Stimulated activated CD4-positive, alpha-beta T cell treated with anti-CD3 and anti-CD28 coated beads, Interleukin-12 subunit alpha, Interleukin-12 subunit beta, amount 100 ng/mL, for 24 hours (primary cell): ENCODE results near the gene TSR1.

Source experiments
- DNase-seq, 2 experiments: peaks; one replicate each; pipeline ENCODE4 v3.0.0-alpha.2; 2020; ENCODE audit warnings: low read depth in 2 of 2

The TSR1 gene

DNA sequence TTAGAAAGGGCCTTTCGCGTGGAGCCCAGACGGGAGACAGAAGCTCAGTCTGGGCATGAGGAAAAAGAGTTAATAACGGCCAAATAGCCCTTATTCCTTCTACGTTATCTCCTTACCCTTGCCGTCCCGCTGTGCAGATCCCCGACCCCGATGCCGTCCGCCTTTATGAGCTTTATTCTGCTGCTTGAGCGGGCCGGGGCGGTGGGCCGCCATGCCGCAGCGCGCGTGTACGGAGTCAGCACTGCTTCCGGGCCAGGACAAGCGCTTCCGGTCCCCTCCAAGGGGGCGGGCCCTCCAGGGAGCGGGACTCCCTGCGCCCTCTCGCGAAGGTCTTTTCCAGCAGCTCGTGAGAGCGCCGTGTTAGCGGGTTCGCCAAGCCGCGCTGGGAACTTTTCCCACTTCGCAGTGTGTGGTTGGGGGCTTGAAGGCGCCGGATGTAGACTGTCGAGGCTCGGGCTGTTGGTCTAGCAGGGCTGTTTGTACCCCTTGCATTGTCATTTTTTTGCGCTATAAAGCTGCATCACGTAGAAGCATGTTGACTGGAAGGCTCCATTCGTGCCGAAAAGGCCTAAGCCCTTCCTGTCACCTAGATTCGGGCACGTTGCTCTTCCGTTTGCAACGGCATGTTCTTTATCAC lies at the start of gene TSR1:
TSR1 (minus strand) TSS at position 243 of the 637 bp plus-strand sequence; CDS start at position 213, 30 bp downstream.
- peak; percentile 76 to 88 for DNase-seq

DNA sequence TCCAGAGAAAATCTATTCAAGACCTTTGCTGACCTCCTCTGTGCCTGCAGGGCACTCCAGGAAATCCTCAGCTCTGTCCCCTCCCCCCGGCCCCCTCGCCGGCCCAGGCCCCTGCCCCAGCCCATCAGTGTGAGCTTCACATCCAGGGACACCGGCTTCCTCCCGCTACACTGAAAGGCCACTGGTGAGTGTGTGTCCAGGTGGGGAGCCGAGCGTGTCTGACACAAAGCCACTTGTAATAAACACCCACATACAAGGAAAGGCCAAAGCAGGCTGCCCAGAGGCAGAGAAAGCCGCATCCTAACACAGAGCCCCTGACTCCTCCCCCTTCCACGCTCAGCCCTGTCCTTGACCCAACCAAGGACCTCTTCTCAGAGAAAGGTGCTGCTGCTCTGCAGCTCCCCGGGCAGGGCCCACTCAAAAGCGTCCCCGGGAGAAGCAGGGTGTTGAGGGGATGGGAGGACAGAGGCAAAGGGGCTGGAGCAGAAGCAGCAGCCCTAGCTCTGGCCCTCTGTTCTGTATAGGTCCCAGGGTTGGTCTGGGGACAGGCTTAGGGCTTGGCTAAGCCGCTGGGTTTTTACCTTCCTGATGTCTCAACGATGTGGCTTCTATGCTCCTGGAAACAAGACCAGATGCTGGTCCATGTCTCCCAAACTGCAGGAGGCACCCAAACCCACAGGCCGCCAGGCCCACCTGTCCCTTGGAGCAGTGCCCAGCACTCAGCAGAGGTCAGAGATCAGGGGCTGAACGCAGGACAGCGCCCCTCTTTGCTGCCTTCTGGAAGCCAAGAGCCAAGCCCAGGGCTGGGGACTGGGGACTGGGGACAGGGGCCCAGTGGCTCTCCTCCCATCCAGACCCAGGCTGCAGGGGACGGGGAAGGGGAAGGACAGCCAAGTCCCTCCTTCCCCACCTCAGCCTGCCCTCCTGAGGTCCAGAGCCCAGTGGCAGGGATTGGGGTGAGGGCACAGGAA lies 49.3 kb upstream of the TSR1 start:
- DNase-seq: no peak

DNA sequence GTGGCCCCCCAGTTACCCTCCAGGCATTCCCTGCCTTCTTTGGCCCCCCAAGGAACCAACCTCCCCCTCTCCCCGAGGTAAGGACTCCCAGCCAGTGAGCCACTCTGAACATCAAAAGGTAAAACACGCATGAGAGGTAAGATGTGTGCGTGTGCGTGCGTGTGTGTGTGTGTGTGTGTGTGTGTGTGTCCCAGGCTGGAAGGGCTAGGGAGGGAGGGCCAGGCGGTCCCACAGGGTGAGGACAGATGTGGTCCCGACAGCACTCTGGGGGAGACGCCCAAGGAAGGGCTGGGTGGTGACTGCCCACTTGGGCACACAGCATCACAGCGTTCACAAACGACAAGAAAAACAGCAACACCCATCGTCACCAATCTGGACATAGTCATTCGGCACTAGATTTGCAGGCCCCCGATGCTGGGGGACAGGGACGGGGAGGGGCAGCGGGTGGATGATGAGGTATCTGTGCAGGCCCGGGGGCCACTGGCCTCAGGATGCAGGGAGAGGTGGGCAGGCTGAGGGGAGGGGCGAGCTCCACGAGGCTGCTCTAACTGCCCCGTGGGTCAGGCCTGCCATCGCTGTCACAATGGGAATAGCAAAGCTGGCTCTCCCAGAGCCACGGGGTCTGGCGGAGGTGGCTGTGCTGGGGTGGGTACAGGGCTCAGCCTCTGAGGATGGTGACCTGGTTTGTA lies 48.3 kb upstream of the TSR1 start:
- no peak for DNase-seq

DNA sequence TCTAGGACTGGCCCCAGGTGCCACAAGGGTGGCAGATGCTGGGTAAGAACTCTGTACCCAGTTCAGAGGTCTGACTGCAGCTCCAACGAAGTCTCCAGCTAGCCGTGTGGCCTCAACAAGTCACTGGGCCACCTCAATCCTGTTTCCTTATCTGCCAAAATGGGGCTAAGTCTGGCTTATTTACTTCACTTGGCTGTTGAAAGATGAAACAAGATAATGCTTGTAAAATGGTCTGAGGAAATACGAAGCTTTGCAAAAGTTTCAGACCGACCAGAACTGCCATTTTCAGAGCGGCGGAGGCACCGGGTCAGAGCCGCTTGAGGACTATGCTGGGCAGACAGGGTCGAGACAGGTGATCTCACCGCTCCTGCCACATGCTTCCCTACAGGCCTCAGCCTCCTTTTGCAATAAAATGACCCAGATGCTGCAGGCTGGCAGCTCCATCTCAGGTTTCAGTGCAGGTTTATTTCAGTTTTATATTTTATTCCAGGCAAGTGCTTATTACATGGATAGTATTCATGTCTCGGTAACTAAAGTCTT lies 47.4 kb upstream of the TSR1 start:
- no peak for DNase-seq

DNA sequence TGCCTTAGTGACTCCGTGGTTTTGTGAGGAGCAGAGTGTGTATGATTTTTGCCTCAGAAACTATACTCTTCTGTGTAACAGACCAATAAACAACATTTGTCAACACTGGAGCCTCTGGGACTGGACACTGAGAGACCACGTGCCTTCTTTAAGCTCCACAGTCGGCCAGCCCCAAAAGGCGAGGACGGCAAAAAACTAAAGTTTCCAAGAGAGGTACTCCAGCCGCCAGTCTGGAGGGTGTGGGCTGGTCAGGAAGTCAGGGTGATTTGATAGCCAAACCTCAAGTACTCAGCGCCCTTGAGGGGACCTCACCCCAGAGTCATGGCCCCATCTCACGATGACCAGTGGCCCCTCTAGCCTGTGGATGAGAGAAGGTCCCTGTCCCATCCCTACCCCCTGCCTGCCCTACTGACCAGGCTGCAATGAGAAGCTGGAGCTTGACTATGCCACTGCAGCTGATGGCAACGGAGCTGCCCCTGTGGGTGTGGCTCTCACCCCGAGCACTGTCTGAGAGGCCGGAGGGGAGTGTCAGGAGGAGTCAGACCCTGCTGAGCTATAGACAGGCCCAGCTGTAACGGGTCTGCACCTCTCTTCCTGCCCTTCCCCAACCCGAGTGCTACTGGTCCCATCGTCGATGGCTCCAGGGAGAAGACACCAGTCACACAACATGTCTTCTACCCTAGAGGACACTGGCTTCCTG lies 44.8 kb upstream of the TSR1 start:
- DNase-seq: no peak

DNA sequence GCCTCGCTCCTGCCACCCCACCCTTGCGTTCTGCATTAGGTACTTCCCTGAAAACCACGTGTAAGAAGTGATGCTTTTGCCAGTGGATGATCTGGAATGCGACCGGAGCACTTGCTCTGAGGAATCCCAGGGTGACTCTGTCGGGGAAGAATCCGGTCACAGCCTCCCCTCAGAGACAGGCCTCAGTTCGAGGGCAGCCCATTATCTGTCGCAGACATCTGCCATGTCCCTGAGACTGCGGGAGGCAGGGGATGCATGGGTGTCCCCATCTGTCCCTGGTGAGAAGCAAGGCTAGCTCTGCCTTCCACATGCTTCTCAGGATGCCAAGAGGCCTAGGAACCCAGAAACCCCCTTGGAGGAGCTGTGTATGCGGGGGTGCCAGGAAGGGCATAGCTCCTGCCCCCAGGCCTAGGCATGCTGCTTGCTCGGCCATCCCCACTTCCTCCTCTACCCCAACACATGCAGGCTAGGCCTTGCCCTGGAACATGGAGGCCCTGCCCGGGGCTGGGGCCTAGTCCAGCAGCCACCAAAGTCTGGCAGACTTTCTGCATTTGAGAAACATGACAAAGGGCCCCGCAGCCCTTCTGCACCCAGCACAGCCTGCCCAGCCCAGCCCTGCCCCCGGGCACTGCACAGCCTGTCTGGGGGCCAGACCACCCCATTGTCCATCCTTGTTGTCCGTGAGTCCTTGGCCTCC lies 44.1 kb upstream of the TSR1 start:
- no peak for DNase-seq

DNA sequence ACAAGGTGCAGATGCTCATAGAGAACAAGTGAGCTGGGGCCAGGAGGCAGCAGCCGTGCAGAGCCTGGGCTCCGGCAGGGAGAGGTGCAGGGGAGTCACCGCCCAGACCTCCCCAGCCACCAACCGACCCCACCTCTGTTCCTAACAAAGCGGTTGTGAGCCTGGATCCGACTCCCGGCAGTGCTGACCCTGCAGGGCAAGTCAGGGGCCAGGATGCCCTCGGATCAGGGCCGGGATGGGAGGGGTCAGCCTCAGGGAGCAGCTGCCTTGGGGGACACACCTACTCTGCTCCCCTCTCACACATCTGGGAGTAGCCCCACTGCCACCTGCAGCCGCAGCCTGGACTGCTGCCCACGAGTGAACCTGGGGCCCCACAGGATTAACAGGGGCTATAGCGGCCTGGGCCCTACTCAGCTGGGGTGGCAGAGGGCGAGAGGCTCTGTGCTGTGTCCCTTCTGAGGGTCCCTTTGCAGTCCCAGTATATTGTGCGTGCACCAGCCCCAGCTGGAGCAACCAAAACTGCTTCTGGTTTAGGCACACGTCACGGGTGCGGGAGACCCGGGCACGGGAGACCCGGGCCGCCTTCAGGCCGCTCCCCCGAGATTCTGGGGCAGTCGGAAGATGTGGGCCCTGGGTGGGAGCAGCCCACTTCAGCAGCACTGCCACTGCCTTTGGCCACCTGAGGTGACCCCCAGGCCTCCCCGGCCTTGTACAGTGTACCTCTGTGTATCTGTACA lies 43.4 kb upstream of the TSR1 start:
- no peak for DNase-seq

DNA sequence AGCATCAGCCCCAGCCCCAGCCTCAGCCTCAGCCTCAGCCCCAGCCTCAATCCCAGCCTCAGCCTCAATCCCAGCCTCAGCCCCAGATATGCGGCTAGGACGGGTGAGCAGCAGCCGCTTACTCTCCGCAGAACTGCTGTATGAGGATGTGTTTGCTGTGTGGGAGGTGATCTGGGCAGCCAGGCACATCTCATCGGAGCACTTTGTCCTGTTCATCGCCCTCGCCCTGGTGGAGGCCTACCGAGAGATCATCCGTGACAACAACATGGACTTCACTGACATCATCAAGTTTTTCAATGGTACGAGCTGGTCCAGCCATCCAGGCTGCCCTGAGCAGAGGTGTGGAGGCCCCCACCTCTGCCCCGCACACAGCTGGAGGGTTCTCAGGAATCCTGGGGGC lies 42.6 kb upstream of the TSR1 start:
- DNase-seq: no peak

DNA sequence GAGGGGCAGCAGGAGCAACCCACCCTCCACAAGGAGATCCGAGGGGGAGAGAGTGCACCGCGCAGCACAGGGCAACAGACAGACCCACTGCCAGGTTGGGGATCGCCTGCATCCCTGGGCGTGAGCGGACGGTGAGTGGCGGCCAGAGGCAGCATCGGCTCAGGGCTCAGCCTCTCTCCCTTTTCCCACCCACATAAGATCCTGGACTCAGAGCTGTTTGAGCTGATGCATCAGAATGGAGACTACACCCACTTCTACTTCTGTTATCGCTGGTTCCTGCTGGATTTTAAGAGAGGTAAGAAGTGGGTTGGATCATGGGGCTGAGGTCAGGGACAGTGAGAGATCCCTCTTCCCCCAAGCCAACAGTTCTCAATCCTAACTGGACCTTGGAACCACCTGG lies 41.4 kb upstream of the TSR1 start:
- DNase-seq: no peak

DNA sequence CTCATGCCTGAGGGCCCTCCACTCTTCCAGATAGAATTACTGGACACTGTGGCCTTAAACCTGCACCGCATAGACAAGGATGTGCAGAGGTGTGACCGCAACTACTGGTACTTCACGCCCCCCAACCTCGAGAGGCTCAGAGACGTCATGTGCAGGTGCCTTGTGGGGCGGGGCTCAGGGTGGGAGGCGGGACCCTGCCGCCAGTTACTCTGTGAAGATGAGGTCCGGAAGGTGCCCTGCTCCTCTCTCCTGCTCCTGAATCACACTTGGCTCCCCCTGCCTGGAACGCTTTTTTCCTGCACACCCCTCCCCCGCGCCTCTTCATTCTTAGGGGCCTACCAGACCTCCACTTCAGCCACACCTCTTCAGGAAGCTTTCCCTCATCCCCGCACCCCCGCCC lies 39.9 kb upstream of the TSR1 start:
- DNase-seq: no peak

DNA sequence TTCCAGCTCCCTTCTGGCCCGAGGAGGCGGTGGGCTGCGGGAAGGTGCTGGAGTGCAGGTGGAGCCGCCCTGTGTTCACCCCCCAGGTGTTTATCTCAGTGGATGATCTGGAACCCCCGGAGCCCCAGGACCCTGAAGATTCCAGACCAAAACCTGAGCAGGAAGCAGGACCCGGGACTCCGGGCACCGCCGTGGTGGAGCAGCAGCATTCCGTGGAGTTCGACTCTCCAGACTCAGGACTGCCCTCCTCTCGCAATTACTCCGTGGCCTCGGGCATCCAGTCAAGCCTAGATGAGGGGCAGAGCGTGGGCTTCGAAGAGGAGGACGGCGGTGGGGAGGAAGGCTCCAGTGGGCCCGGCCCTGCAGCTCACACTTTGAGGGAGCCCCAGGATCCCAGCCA lies 39.1 kb upstream of the TSR1 start:
- DNase-seq: no peak

DNA sequence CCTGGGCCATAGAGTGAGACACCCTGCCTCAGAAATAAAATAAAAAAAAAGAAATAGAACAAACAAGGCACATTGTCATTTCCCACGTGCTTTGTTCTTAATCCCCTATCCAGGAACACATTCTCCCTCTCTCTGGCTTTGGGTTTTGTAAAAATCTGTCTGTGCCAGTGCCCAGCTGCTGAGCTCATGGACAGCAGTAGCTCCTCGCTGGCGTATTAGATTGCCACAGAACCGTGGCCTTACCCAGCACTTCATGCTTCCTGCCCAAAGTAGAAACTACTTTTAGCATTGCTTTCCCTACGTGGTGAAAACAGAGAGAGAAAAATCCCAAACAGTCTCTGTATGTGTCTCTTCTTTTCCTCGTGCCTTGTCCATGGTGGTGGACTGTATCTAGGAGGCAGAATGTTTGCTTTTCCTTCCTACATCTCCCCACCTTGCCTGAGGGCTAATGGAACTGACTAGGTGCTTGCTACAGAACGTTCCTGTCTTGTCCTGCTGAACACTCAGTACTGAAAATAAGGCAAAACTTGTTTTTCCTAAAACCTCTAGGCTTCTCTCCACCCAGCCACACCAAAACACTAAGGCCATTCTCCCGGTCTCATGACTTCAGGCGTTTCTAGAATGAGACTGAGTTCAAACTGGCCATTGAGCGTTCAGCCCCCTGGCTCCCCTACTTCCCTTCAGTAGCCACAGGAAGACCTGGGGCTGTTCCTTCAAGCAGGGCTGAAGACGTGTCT lies 38.5 kb upstream of the TSR1 start:
- DNase-seq: no peak

DNA sequence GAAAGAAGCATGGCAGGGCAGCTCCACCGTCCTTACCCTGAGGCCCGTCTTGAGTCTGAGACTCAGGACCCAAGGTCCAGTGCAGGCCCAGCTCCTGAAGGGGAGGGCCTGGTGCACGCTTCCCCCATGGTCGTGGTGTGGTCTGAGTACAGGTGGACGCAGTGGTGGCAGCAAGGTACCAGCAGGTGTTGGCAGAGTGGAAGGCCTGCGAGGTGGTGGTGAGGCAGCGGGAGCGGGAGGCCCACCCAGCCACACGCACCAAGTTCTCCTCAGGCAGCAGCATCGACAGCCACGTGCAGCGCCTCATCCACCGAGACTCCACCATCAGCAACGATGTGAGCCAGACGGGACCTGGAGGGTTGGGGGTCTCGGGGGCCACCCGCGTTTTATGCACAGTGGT lies 36.9 kb upstream of the TSR1 start:
- no peak for DNase-seq

DNA sequence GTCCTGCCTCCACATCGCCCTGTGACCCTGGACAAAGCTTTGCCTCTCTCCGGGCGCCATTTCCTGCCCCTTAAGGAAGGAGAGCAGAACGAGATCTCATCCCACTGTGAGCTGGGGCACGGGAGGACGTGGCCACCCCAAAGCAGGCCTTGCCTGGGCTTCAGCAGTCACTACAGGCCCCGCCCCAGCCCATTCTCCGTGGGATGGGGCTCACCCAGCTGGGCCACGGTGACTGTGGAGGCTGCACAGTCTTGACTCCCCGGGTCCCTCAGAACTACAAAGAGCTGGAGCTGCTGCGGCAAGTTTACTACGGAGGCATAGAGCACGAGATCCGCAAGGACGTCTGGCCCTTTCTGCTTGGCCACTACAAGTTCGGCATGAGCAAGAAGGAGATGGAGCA lies 36.4 kb upstream of the TSR1 start:
- no peak for DNase-seq

DNA sequence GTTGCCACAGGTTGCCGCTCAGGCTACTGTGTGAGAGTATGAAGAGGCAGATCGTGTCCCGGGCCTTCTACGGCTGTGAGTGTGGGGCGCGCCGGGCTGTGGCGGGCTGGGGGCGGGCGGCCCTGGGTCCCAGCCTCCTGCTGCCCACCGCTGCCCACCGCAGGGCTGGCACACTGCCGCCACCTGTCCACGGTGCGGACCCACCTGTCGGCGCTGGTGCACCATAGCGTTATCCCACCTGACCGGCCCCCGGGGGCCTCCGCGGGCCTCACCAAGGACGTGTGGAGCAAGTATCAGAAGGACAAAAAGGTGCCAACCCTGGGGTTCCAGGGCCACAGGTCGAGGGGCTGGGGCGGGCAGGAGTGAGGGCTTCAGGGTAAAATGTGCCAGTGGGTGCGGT lies 35.9 kb upstream of the TSR1 start:
- no peak for DNase-seq

DNA sequence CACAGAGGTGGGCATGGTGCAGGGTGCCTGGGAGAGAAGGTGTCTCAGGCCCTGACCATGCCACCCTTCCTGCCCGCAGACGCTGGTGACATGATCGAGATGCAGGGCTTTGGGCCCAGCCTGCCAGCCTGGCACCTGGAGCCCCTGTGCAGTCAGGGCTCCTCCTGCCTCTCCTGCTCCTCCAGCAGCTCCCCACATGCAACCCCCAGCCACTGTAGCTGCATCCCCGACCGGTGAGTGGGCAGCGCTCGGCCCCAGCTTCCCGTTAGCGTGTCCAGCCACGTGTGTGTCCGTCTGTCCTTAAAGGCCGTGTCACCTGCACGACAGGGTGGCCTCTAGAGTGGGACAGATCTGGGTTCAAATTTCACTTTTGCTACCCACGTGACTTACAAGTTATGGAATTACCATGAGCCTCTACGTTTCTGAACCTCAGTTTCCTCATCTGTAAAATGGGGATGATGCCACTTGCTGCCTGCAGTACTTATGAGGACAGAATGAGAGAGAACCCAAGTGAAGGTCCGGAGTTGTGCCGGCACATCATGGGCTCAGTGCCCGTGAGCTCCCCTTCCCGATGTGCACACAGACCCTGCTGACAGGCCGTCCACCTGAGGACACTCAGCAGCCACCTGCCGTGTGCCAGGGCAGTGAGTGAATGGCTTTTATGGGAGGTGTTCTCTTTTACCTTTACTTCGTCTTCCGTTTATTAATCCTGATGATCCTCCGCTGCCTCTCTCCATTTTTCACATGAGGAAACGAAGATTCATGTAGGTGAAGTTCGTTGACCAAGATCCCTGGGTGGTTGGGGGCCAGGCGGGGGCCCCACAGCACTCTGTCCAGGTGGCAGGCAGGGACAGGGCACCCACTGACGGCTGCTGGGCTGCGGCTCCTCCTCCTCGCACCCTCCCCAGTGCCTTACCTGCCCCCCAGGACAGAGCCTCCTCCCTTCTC lies 35.2 kb upstream of the TSR1 start:
- DNase-seq: no peak

DNA sequence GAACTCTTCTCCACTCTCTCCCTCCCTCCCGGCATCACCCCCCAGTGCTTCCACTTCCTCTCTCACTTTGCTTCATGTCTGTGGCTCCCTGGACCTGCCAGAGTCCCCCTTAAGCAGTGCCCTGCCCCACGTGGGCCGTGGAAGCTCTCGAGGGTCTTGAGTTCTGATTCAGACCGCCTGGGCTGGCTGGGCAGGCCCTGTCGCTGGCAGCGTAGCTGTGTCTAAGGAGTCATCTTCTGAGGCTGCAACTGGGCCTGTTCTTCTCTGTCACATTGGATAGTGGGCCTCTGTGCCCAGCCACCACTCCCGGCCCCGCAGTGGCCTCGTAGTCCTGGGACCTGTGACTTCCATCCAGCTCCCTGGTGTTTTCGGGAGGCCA lies 33.9 kb upstream of the TSR1 start:
- DNase-seq: no peak

DNA sequence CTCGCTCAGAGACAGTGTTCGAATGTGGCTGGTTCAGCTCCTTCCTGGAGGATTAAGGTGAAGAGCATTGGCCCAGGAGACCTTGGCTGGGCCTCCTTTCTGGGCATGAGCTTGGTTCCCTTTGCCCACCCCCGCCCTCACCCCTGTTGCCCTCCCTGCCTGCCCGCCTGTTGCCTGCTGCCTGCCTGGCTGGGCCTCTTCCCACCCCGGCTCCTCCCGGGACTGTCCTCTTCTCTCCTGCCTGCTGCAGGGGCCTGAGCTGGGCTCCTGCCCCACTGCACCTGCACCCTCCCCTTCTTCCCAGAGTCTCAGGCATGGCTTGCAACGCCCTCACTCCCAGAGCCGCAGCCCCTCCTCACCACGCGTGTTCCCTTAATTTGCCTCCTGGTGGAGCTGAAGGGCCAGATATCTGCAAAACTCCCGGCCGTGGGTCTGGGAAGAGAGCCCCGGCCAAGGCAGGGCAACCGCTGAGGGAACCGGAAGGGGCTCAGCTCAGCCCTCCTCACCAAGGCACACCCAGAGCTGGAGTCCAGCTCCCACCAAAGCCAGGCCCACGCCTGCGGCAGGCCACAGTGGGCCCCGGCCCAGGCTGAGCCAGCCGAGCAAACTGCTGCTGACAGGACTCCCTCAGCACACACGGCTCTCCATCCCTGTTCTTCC lies 33.4 kb upstream of the TSR1 start:
- no peak for DNase-seq
